HG03558 (cell line): Measurements from ENCODE around the gene CBS.
"Not testable (repeated sequence)": the region's sequence is repeated elsewhere in the genome, so short reads cannot be mapped to it uniquely, and the experiment has no call there.

Experiments
- ATAC-seq: cut with Tn5 transposase; IDR thresholded peaks from one replicate; pipeline ENCODE4 v1.9.1; 2021; ENCODE audit warnings: moderate number of reproducible peaks; ENCODE audit not compliant: unreplicated experiment; ENCODE audit errors: extremely low read depth

Gene CBS

DNA sequence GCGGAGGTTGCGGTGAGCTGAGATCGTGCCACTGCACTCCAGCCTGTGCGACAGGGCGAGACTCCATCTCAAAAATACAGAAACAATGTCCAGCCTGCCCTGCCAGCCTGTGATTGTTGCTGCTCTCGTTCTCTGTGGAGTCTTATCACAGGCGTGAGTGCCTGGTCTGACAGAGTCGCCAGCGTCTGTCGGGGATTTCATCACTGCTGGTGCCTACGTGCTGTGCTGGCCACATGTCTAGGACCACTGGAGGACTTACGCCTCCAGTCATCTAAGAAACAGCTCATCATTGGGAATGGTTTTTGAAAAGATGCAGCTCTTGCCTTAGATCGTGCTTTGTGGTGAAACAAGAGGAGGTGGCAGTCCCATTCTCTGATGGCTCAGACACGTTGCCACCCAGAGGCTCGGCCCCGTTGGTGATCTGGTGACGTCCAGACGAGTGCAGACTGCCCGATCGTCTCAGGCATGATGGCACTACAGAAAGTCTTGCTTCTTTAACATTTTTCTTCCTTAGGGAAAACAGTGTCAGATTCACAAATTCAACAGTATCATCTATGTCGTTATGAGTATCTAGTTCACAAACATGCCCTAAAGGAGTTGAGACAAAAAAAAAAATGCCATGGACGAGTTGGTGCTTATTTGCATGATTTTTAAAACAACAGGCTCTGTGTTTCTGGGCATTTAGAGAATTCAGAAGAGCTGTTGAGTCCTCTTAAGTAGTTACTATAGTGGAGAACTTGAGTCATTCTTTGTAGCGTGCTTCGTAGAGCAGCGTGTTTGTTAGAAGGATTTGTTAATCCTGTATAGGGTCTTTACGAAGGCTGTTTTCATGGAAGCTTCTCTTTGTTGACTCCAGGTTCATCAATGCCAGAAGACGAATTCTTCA lies 47.5 kb downstream of the CBS start:
- no peak for ATAC-seq

DNA sequence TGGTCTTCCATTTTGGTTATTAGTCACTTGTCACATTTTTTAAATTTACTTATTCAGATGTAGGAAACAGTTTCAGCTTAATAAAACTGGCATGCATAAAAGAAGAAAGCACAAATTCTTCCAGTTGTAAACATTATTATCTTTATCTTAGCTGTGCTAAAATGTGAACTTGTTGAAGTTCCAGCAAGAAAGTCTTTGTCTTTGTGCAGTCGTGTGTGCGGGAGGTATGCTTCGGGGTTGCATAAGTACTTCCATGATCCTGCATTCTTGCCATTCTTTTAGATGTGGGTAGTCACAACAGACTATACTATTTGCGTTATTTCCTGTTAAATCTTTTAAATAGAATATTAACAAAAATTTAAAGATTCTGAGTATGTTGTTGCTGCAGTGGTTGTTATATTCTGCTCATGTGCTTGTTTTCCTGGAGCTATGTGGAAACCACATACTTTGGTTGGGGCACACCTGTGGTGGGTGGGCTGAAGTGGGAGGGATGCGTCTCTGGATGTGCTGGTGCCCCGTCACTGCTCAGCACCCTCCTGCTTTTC lies 49.9 kb downstream of the CBS start:
- no peak for ATAC-seq

DNA sequence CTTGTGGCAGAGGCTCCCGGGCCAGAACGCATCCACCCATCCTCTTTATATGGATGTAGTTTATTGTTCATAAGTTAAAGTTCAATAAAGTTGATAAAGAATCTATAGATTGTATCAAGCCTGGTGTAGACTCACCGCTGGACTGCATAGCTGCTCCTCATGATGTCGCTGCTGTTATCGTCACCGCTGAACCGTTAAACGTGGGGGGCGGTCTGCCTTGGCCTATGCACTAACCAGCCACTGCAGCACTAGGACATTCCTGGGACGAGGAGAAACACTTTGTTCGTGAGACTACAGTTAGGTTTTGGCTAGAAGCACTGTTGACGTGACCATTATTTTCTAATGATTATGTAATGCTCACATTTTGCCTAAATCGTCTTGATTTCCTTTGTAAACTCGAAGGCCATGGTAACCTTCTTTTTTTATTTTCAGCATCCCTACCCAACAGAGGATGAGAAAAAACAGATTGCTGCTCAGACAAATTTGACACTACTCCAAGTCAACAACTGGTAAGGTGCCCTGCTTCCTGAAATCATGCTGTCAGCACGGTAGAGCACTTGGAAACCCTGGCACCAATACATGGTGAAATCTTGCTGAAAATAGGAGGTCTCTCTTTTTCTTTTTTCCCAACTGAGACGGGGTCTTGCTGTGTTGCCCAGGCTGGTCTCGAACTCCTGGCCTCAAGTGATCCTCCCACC lies 51.0 kb downstream of the CBS start:
- ATAC-seq: no peak

DNA sequence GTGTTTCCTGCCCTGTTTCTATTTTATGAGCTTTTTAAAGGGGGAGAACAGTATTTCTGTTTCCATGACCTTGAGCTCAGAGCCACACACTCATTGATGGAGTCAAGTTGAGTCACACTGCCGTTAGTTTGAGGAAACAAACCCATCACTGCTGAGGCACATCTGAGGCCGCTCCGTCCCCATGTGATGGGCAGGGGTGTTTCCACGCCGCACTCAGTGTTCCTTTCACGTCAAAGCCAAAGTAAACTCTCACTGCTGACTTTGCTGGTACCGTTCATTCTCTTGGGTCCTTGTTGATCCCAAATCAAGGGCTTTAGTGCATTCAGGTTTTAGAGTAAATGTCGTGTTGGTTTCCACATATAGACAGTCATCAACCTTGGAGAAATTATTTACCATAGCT lies 52.5 kb downstream of the CBS start:
- no peak for ATAC-seq

DNA sequence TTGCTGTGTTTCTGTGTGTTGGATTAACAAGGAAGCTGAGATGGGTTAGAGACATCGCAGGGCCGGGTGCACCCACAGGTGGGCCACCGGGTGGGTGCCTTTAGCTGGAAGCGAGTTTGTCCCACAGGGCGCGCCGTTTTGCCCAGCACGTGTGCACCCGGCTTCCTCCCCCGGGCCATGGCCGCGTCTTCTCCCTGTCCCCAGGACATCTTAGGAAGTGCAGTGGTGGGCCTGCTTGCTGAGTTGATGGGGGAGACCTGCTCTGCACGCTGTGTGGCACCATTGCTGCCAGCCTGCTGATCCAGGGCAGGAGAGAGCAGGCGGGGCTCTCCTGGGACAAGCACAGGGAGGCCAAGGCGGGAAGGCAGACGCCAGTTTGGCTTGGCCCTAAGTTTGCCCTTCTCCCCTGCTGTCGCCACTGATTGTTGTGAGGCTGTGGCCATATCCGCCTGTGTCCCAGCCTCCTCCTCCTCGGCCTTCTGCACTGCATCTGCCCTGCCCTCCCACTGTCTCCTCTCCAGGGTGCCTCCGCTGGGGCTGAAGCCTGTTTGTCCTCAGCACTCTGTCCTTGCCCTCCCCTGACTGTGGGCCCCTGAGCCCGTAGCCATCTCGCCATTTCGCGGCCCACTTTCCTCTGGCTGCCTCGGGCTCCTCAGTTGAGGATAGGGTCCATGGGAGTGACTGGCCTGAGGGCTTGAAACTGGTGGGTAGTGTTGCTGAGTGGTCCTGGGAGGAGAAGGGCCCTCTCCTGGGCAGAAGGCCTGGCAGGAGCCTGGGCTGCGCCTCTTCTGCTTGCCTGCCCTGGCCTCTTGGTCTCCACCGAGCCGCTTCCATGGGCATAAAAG lies 53.7 kb downstream of the CBS start:
- ATAC-seq: no peak

DNA sequence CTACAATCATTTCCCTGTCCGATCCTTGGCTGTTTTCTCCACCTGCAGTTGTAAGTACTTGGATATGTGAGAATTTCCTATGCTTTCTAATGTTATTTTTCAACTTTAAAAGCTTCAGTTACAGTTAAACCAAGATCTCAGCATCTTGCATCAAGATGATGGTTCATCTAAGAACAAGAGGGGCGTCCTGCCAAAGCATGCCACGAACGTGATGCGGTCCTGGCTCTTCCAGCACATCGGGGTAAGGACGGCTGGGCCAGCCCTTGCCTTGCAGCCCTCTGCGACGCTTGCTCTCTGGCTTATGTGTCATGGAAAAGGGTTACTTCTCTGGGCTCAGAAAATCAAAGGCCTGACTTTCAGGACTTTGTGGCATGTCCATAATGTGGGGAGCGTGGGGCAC lies 54.4 kb downstream of the CBS start:
- ATAC-seq: no peak

DNA sequence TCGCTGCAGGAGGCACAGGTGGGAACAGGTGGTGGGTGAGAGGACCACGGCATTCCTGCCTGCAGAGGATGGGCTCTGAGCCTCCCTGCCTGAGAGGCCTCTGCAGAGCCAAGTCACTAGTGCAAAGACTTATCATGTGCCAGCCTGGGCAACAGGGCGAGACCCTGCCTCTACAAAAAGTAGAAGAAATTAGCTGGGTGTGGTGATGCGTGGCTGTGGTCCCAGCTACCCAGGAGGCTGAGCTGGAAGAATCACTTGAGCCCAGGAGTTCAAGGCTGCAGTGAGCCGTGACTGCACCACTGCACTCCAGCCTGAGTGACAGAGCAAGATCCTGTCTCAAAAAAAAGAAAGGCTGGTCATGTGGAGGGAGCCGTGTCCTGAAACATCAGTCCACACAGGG lies 54.9 kb downstream of the CBS start:
- ATAC-seq: no peak

DNA sequence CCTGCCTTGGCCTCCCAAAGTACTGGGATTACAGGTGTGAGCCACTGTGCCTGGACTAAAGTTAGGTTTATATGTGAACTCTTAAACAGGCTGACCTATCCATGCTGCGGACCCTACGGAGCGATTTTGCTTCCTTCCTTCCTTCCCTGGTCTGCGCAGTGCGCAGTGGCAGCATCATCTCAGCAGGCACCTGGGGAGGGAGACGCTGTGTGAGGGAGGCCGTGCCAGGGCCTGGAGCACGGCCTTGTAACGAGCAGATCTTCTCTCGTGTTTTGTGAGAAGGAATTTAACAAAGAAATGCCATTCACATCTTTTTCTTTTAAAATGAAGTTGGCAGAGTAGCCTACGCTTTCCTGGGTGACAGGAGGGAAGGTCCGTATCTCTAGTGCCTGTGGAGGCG lies 55.5 kb downstream of the CBS start:
- no peak for ATAC-seq

DNA sequence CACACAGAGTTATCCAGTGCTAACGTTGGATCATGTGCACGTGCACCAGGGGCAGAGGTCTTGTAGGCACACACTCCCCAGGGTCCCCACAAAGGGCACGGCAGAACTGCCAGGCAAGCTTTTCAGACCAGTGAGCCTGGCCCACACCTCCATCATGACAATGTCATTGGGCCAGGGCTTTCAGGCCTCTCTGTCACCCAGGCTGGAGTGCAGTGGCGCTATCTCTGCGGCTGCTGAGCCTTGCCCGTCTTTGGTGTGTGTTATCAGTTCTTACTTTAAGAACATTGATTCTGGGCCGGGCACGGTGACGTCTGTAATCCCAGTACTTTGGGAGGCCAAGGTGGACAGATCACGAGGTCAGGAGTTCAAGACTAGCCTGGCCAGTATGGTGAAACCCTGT lies 57.1 kb downstream of the CBS start:
- ATAC-seq: no peak

DNA sequence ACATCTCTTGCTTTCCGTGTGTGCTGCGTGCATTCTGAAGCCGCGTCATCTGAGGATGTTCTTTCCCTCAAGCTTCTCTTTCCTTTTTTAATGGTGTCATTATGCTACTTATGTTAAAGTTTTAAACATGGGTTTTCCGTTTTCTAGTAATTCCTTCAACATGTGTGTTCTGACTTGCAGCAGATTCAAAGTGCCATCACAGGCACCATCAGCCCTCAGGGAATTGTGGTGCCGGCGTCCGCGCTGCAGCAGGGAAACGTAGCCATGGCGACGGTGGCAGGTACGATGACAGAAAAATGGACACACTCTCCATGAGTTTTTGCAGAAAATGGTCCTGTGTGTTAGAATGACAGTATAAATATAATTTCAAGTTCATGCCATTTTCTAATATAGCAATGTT lies 58.9 kb downstream of the CBS start:
- ATAC-seq: no peak

DNA sequence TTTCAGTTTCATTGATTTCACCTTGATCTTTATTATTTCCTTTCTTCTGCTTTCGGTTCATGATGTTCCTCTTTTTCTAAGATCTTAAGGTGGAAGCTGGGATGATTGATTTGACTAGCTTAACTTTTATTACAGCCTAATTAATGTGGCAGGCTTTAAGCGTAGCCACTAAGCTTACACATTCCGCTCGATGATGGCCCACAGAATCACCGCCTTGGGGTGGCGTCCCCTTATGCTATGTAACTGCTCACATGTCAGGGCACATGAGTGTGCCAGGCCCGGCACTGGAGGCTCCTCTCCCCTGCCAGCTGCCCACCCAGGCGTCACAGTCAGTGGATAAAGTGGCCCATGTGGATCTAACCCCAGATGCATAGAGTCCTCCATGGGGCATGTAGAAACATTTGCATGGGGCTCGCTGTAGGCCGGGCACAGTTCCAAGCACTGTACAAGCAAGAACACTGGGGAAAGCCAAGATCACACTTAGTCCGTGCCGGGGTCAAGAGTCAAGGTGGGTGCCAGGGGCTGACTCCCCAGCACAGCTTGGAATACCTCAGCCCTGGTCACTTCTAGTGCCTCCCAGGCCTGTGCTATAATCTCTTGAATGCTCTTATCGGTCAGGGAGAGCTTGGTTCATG lies 59.6 kb downstream of the CBS start:
- no peak for ATAC-seq

DNA sequence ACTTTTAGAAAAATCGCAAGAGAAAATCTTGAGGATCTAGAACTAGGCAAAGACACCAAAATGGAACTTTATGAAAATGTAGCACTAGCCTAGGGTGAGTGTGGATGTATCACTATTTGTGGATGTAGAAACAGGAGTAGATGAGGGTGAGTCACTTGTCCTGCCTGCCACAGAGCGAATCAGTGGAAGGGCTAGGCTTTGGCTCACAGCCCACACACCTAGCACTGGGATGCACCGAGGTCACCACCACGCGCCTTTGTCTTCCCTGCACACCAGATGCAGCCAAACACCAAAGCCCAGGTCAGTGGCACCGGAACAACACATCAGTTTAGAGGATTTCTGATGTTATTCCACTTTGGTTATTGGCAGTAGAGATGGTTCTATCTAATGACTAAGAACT lies 63.0 kb downstream of the CBS start:
- no peak for ATAC-seq

DNA sequence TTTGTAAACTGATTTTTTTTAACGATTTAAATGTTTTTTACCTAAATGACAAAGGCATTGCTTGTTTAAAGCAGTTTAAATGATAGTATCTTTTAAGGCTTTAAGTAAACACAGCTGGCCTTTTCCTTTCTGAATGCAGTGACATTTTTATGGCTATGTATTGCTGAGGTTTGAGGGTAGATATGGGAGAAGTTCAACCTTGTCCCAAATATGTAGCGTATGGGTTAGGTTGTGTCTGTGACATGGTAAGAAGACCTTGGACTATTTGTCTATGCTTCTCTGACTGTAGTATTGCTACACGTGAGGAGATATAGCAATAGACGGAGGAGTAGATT lies 68.8 kb downstream of the CBS start:
- ATAC-seq: no peak

DNA sequence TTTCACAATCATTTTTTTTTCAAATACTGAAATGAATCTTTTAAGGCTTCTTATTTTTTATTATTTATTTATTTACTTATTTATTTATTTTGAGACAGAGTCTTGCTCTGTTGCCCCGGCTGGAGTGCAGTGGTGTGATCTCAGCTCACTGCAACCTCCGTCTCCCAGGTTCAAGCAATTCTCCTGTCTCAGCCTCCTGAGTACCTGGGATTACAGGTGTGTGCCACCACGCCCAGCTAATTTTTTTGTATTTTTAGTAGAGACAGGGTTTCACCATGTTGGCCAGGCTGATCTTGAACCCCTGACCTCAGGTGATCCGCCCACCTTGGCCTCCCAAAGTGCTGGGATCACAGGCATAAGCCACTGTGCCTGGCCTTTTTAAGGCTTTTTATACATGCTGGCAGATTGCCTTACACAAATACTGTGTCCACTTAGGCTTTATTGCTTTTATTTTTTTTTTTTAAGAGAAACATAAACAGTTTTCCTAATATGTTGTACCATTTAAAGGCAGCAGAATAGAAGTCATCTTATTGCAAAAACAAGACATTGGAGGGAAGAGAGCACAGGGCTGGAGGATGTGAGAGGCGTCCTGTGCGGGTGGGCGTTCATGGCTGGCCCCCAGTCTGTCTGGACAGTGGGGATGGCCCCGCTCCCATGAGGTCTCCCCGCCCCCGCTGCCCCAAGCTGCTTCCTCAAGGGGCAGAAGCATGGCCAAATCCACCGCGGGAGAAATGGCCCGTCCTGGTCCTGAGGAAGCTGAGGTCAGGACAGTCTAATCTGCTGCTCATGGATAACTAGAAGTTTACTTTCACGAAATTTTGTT lies 69.4 kb downstream of the CBS start:
- ATAC-seq: not testable (repeated sequence)

DNA sequence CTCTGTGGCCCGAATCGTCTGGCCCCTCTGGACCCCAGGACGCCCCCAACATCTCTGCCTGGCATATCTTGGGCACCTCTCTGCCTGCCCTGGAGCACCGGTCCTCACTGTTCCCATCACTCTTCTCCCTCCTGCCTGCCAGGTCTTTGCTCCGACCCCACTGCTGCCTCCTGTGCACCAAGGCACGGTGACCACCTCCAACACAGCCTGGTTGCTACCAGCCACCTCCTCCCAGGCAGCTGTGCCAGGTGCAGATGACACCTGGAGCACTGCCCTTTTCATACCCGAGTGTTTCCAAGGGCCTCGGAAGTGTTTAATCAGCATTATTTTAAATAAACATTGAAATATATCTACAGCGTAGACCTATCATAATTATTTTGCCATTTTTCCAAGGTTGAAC lies 70.0 kb downstream of the CBS start:
- ATAC-seq: no peak

DNA sequence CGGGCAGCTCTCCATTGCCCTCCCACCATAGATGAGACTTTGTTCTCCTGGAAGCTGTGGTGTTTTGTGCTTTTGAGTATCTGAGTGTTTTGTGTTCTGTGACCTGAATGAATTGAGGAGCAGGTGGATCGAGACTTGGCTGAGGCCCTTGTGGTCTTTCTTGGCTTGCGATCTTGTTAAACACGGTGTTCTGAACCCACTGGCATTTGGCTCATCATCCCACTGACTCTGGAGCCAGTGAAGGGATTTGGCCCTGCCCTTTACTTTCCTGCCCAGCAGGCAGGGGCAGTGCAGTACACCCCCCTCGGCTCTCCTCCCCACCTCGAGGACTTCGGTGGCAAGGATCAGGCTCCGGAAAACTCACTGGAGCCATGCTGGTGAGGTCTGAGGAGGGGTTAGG lies 70.7 kb downstream of the CBS start:
- ATAC-seq: no peak
